Right lobe of liver (tissue), 6 donors: ENCODE data around the gene THSD7B. TPM values are rescaled to one million over a fixed set of nuclear protein-coding genes. Genes with fewer than 3 reads are reported as not detected.

Experiments used
- ATAC-seq, 4 donors: fragments of 200-7000 bp; cut with Tn5 transposase; one replicate each; pipeline ENCODE4 v1.9.1; 2020; ENCODE audit warnings: mild to moderate bottlenecking in 4 of 4, moderate library complexity in 4 of 4
- DNase-seq, 3 donors: peaks; one replicate each; pipeline ENCODE4 v3.0.0-alpha.2; 2020
- H3K27ac ChIP-seq, 3 donors: fragments of 200-600 bp; one replicate each; pipeline ENCODE4 v1.8.0; 2022
- H3K27me3 ChIP-seq, 2 donors: fragments of 200-600 bp; one replicate each; pipeline ENCODE4 v1.8.0; 2022
- H3K36me3 ChIP-seq, 4 donors: fragments of 200-600 bp; sonication (generic) in 1 of 4; one replicate each; pipeline versions ENCODE4 v1.5.1 to v1.8.0; 2017 to 2022; ENCODE audit warnings: control low read depth in 1 of 4
- H3K4me1 ChIP-seq, 4 donors: fragments of 200-600 bp; sonication (generic) in 1 of 4; one replicate each; pipeline versions ENCODE4 v1.5.1 to v1.8.0; 2017 to 2022; ENCODE audit warnings: control low read depth in 1 of 4
- H3K4me3 ChIP-seq, 3 donors: fragments of 200-600 bp; one replicate each; pipeline ENCODE4 v1.8.0; 2022
- H3K9me3 ChIP-seq, 4 donors: fragments of 200-600 bp; sonication (generic) in 1 of 4; one replicate each; pipeline versions ENCODE4 v1.5.1 to v1.8.0; 2017 to 2022; ENCODE audit warnings: control low read depth in 1 of 4
- POLR2A ChIP-seq: fragments of 450-650 bp; IDR thresholded peaks from one replicate; pipeline ENCODE4 v1.6.1; 2017; ENCODE audit warnings: antibody characterized with exemption, mild to moderate bottlenecking
- WGBS: methylation state at CpG from one replicate; pipeline ENCODE4 v1.1.6; 2018; ENCODE audit warnings: low coverage, low lambda C conversion rate; ENCODE audit not compliant: insufficient coverage; ENCODE audit errors: missing lambda C conversion rate; 5-methylcytosine and 5-hydroxymethylcytosine counted together
- intact Hi-C, 2 donors: fragments of 100-400 bp; cut with DNase I; formaldehyde crosslinking; loops; one replicate each; pipeline versions ENCODE4 v1.11.2 to v1.14.1; 2022
- total RNA-seq, 6 experiments: library from RNA; depleted of rRNA in 2 of 6; stranded (reverse); fragments of >200 nt in 2 of 6; fragmentation: NEBNext Ultra II Directional in 3 of 6; extraction: Animal tissue kit (Norgen Biotek cat#: 25700) in 3 of 6; gene quantifications; one replicate each; pipeline versions ENCODE4 v1.1.0 to v1.2.4, GENCODE V29; 2016 to 2023
- TF ChIP-seq, protein P1 (sequence below), 4 donors: fragments of 200-600 bp in 3 of 4; fragments of 450-650 bp in 1 of 4; IDR thresholded peaks; one replicate each; pipeline versions ENCODE4 v1.5.1 to v1.8.0; 2016 to 2022; ENCODE audit warnings: antibody characterized with exemption in 4 of 4, mild to moderate bottlenecking in 2 of 4
- donor health status: DM: no; HTN: yes; CAD: no.
- donor health status: DM: no; HTN: no; CAD: no.
- donor health status: DM: no; HTN: no; CAD: no.
- donor health status: DM: no; HTN: yes; CAD: no.
- donor health status: DM: no; HTN: yes; CAD: no.

The THSD7B gene
- total RNA-seq, 6 experiments from 2014 or later, result 0.07 to 0.89 (median 0.24) TPM

DNA sequence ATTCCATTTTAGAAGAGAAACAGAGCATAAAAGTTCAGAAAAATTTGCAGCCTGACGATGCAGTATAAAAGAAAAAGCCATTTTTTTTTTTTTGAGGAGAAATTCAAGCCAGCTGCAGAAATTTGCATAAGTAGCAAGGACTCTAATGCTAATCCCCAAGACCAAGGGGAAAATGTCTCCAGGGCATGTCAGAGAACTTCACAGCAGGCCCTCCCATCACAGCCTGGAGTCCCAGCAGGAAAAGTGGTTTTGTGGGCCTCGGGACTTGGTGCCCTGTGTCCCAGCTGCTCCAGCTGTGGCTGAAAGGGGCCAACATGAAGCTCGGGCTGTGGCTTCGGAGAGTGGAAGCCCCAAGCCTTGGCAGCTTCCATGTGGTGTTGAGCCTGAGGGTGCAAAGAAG lies 873.6 kb downstream of the THSD7B start:
- no peak for ATAC-seq
- Histone ChIP-seq H3K36me3 (no peaks in the 10 kb centered on the region), H3K9me3 (no peaks in the 10 kb centered on the region)

DNA sequence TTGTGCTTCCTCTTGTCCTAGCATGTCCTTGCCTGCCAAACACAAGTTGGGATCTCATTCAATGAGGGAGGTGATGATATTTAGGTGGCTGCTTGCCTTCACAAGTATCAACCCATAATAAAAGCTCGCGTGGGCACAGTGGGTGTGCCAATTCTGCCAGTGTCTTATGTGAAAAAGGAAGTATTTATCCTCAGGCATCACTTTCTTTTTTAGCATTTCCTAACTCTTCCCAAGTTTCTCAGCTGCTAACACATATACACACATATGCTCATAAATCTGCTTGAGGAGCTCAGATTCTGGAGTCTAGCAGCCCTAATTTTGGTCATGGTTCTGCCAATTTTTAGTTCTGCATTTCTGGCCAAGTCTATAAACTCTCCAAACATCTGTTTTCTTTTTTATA lies 879.4 kb downstream of the THSD7B start:
- Histone ChIP-seq H3K4me1 (no peaks in the 10 kb centered on the region), H3K27me3 (no peaks in the 10 kb centered on the region), H3K27ac (no peak overlapping the region), H3K36me3 (no peaks in the 10 kb centered on the region), H3K4me3 (no peak overlapping the region), H3K9me3 (no peaks in the 10 kb centered on the region)
- no peak for ATAC-seq
- WGBS, result 43% methylated on average over 1 of the region's 2 CpGs
- TF ChIP-seq, protein P1, sequence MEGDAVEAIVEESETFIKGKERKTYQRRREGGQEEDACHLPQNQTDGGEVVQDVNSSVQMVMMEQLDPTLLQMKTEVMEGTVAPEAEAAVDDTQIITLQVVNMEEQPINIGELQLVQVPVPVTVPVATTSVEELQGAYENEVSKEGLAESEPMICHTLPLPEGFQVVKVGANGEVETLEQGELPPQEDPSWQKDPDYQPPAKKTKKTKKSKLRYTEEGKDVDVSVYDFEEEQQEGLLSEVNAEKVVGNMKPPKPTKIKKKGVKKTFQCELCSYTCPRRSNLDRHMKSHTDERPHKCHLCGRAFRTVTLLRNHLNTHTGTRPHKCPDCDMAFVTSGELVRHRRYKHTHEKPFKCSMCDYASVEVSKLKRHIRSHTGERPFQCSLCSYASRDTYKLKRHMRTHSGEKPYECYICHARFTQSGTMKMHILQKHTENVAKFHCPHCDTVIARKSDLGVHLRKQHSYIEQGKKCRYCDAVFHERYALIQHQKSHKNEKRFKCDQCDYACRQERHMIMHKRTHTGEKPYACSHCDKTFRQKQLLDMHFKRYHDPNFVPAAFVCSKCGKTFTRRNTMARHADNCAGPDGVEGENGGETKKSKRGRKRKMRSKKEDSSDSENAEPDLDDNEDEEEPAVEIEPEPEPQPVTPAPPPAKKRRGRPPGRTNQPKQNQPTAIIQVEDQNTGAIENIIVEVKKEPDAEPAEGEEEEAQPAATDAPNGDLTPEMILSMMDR (IDR thresholded peaks at IDR 0.05), result no peak
- no peak for TF ChIP-seq POLR2A
- no peak for DNase-seq
- intact Hi-C loops, result no loop called here

More for the DNA sequence above, 873.6 kb downstream of the THSD7B start:
- Histone ChIP-seq H3K4me1 (no peaks in the 10 kb centered on the region), H3K4me3 (no peak overlapping the region), H3K27ac (no peak overlapping the region), H3K27me3 (no peaks in the 10 kb centered on the region)
- TF ChIP-seq, protein P1 (IDR thresholded peaks at IDR 0.05), result no peak
- TF ChIP-seq POLR2A, result no peak
- 60% methylated on average over 3 of the region's 4 CpGs for WGBS
- no peak for DNase-seq
- intact Hi-C loops, result no loop called here

DNA sequence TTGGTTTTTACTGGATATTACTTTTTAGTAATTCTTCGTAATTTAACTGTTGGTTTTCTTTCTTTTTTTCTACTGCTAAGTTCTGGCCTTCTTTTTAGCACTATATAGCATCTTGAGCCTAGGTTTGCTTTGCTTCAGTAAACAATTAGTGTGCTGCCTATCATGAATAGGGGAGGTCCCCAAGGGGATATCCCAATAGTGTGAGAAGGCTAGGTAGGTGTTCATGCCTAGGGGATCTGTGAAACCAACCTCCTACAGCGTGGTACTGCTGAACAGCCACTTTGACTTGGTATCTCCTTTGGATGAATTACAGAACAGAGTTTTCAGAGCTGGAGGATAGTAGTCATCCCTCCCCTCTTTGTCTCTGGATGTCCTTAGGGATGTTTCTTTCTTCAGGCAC lies 888.7 kb downstream of the THSD7B start:
- H3K36me3 ChIP-seq, result no peaks in the 10 kb centered on the region
- no peak for TF ChIP-seq POLR2A
- TF ChIP-seq, protein P1 (IDR thresholded peaks at IDR 0.05), result no peak
- H3K27me3 ChIP-seq, result no peaks in the 10 kb centered on the region
- intact Hi-C loops, result no loop called here
- 67% methylated on average over 2 of the region's 2 CpGs for WGBS
- H3K4me1 ChIP-seq, result no peaks in the 10 kb centered on the region
- no peaks in the 10 kb centered on the region for H3K9me3 ChIP-seq
- no peak overlapping the region for H3K27ac ChIP-seq
- no peak overlapping the region for H3K4me3 ChIP-seq
- ATAC-seq (no peak), DNase-seq (no peak)

DNA sequence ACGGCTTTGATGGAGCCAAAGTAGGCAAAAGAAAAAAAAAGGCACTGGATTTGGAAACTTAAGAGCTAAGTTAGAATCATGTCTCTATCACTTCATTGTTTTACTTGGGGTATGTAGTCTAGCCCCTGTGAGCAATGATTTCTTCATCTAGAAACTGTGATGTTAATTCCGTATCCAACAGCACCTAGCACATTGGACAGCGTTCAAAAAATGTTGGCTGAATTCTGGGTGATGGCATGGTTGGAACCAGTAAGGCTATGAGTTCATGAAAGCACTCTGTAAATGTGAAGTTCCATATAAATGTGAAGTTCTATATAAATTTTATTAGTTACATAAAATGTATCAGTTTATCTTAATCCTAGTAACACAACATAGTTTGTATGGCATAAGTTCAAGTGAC lies 890.5 kb downstream of the THSD7B start:
- ATAC-seq (no peak), DNase-seq (no peak)
- Histone ChIP-seq H3K27me3 (no peaks in the 10 kb centered on the region), H3K27ac (no peak overlapping the region), H3K4me1 (no peaks in the 10 kb centered on the region), H3K9me3 (no peaks in the 10 kb centered on the region), H3K36me3 (no peaks in the 10 kb centered on the region), H3K4me3 (no peak overlapping the region)
- WGBS, result 63% methylated on average over 3 of the region's 3 CpGs
- no peak for TF ChIP-seq POLR2A
- TF ChIP-seq, protein P1 (IDR thresholded peaks at IDR 0.05), result no peak
- intact Hi-C loops, result no loop called here

DNA sequence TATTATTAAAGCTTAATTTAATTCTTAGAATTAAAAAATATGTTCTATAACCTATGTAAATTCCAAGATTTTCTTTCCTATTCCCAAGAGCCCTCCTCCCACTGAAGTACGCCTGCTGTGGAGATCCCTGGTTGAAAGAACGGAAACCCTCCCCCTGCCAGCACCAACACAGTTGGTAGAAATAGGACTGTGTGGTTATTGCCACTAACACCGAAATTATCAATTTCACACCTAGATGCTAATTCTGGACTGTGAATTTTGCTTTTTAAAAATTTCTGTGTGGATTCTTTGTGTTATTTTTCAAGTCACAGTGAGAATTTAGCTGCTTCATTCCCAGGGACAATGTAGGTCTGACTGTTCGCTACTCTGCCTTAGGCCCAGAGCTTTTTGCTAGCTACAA lies 893.1 kb downstream of the THSD7B start:
- intact Hi-C loops, result no loop called here
- no peak overlapping the region for H3K27ac ChIP-seq
- TF ChIP-seq, protein P1 (IDR thresholded peaks at IDR 0.05), result no peak
- no peak for TF ChIP-seq POLR2A
- no peak for DNase-seq
- H3K4me1 ChIP-seq, result no peaks in the 10 kb centered on the region
- no peak overlapping the region for H3K4me3 ChIP-seq
- no peaks in the 10 kb centered on the region for H3K9me3 ChIP-seq
- no peak for ATAC-seq
- 77% methylated on average over 4 of the region's 4 CpGs for WGBS
- no peaks in the 10 kb centered on the region for H3K36me3 ChIP-seq
- no peaks in the 10 kb centered on the region for H3K27me3 ChIP-seq
